ENCODE measurements around the gene GXYLT1. TPM values are rescaled to one million over a fixed set of nuclear protein-coding genes. Genes with fewer than 3 reads are reported as not detected.
"Not testable (repeated sequence)": the region's sequence is repeated elsewhere in the genome, so short reads cannot be mapped to it uniquely, and the experiment has no call there.

Gene GXYLT1
- polyA plus RNA-seq, 1 donor from 2014 or later = 3.2 TPM

- Histone ChIP-seq H3K9ac (ENCODE audit: low read length) (no peak overlapping the region), H3K27ac (ENCODE audit: low read length) (no peak overlapping the region), H3K4me3 (ENCODE audit: low read length) (no peak overlapping the region), H3K36me3 (ENCODE audit: insufficient read depth, low read length) (peaks cover 6% of the 10 kb centered on the region), H3K9me3 (ENCODE audit: low read length) (no peaks in the 10 kb centered on the region), H4K20me1 (ENCODE audit: insufficient read depth) (no peaks in the 10 kb centered on the region), H2AFZ (ENCODE audit: low read depth, low read length) (no peak overlapping the region), H3K4me2 (ENCODE audit: low read length) (no peak overlapping the region), H3K27me3 (ENCODE audit: insufficient read depth, low read depth, low read length) (no peaks in the 10 kb centered on the region), H3K9me2 (ENCODE audit: insufficient read depth, low read length) (no peaks in the 10 kb centered on the region), H3K79me2 (replicated peaks; ENCODE audit: insufficient read depth, low read length) (no peaks in the 10 kb centered on the region), H3F3A (ENCODE audit: insufficient read depth, low read length, poor library complexity, severe bottlenecking) (no peaks in the 10 kb centered on the region)
- TF ChIP-seq POLR2AphosphoS5 (IDR thresholded peaks at IDR 0.05) (no peak), CTCF (IDR thresholded peaks at IDR 0.05; ENCODE audit: poor library complexity, severe bottlenecking) (no peak), RAD21 (conservative IDR thresholded peaks at IDR 0.05) (no peak), MXI1 (conservative IDR thresholded peaks at IDR 0.05; ENCODE audit: poor library complexity, severe bottlenecking) (no peak), SMC3 (conservative IDR thresholded peaks at IDR 0.05; ENCODE audit: poor library complexity) (no peak), EP300 (conservative IDR thresholded peaks at IDR 0.05; ENCODE audit: poor library complexity, severe bottlenecking) (no peak), TAF1 (IDR thresholded peaks at IDR 0.05; ENCODE audit: low read depth) (no peak), EZH2 (IDR thresholded peaks at IDR 0.05; ENCODE audit: borderline replicate concordance, insufficient read depth, low read length, poor library complexity, severe bottlenecking) (no peak)
- TF ChIP-seq, protein P1, sequence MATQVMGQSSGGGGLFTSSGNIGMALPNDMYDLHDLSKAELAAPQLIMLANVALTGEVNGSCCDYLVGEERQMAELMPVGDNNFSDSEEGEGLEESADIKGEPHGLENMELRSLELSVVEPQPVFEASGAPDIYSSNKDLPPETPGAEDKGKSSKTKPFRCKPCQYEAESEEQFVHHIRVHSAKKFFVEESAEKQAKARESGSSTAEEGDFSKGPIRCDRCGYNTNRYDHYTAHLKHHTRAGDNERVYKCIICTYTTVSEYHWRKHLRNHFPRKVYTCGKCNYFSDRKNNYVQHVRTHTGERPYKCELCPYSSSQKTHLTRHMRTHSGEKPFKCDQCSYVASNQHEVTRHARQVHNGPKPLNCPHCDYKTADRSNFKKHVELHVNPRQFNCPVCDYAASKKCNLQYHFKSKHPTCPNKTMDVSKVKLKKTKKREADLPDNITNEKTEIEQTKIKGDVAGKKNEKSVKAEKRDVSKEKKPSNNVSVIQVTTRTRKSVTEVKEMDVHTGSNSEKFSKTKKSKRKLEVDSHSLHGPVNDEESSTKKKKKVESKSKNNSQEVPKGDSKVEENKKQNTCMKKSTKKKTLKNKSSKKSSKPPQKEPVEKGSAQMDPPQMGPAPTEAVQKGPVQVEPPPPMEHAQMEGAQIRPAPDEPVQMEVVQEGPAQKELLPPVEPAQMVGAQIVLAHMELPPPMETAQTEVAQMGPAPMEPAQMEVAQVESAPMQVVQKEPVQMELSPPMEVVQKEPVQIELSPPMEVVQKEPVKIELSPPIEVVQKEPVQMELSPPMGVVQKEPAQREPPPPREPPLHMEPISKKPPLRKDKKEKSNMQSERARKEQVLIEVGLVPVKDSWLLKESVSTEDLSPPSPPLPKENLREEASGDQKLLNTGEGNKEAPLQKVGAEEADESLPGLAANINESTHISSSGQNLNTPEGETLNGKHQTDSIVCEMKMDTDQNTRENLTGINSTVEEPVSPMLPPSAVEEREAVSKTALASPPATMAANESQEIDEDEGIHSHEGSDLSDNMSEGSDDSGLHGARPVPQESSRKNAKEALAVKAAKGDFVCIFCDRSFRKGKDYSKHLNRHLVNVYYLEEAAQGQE (IDR thresholded peaks at IDR 0.05; ENCODE audit: borderline replicate concordance) = no peak
Measured at GRCh38 chr12:42118136-42118879, 26.4 kb downstream of the GXYLT1 start.

GRCh38 chr12:42109031-42109430 lies 35.6 kb downstream of the GXYLT1 start:
- H3K9me3 ChIP-seq (ENCODE audit: low read length) = no peaks in the 10 kb centered on the region
- H3K36me3 ChIP-seq (ENCODE audit: insufficient read depth, low read length) = no peaks in the 10 kb centered on the region
- no peak overlapping the region for H3K4me3 ChIP-seq (ENCODE audit: low read length)
- TF ChIP-seq EP300 (conservative IDR thresholded peaks at IDR 0.05; ENCODE audit: poor library complexity, severe bottlenecking) (no peak), SMC3 (conservative IDR thresholded peaks at IDR 0.05; ENCODE audit: poor library complexity) (no peak), CTCF (IDR thresholded peaks at IDR 0.05; ENCODE audit: poor library complexity, severe bottlenecking) (no peak), EZH2 (IDR thresholded peaks at IDR 0.05; ENCODE audit: borderline replicate concordance, insufficient read depth, low read length, poor library complexity, severe bottlenecking) (no peak), POLR2AphosphoS5 (IDR thresholded peaks at IDR 0.05) (no peak), TAF1 (IDR thresholded peaks at IDR 0.05; ENCODE audit: low read depth) (no peak), RAD21 (conservative IDR thresholded peaks at IDR 0.05) (no peak), MXI1 (conservative IDR thresholded peaks at IDR 0.05; ENCODE audit: poor library complexity, severe bottlenecking) (no peak)
- TF ChIP-seq, protein P1 (IDR thresholded peaks at IDR 0.05; ENCODE audit: borderline replicate concordance) = no peak
- H4K20me1 ChIP-seq (ENCODE audit: insufficient read depth) = no peaks in the 10 kb centered on the region
- no peaks in the 10 kb centered on the region for H3K9me2 ChIP-seq (ENCODE audit: insufficient read depth, low read length)
- H3K27ac ChIP-seq (ENCODE audit: low read length) = no peak overlapping the region
- no peak overlapping the region for H2AFZ ChIP-seq (ENCODE audit: low read depth, low read length)
- H3K79me2 ChIP-seq (replicated peaks; ENCODE audit: insufficient read depth, low read length) = no peaks in the 10 kb centered on the region
- no peaks in the 10 kb centered on the region for H3F3A ChIP-seq (ENCODE audit: insufficient read depth, low read length, poor library complexity, severe bottlenecking)
- H3K9ac ChIP-seq (ENCODE audit: low read length) = no peak overlapping the region
- no peak overlapping the region for H3K4me2 ChIP-seq (ENCODE audit: low read length)
- H3K27me3 ChIP-seq (ENCODE audit: insufficient read depth, low read depth, low read length) = no peaks in the 10 kb centered on the region

DNA sequence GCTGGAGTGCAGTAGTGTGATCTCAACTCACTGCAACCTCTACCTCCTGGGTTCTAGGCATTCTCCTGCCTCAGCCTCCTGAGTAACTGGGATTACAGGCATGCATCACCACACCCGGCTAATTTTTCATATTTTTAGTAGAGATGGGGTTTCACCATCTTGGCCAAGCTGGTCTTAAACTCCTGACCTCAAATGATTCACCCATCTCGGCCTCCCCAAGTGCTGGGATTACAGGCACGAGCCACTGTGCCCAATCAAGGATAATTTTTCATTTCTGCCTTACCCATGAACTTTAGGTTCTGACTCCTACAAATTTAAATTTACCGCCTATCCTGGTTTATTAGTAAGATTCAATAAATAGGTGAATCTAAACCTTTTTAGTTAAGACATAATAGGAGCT lies 37.9 kb downstream of the GXYLT1 start:
- H3K9ac ChIP-seq (ENCODE audit: low read length); H3K9me3 ChIP-seq (ENCODE audit: low read length); H3K4me2 ChIP-seq (ENCODE audit: low read length); H3K9me2 ChIP-seq (ENCODE audit: insufficient read depth, low read length); H3K27me3 ChIP-seq (ENCODE audit: insufficient read depth, low read depth, low read length); H3K4me3 ChIP-seq (ENCODE audit: low read length); H3K36me3 ChIP-seq (ENCODE audit: insufficient read depth, low read length); H3K79me2 ChIP-seq (replicated peaks; ENCODE audit: insufficient read depth, low read length); H4K20me1 ChIP-seq (ENCODE audit: insufficient read depth); H2AFZ ChIP-seq (ENCODE audit: low read depth, low read length); H3F3A ChIP-seq (ENCODE audit: insufficient read depth, low read length, poor library complexity, severe bottlenecking); H3K27ac ChIP-seq (ENCODE audit: low read length): not testable (repeated sequence)
